ENCODE results near the gene TMEM222.

TMEM222 gene

GRCh38 chr1:27346991-27347624, 25.1 kb downstream of the TMEM222 start:
- no peak for TF ChIP-seq CTCF (IDR thresholded peaks at IDR 0.05; ENCODE audit: insufficient read depth, low read depth, low read length, missing control alignments)
- peak; percentile 61 for DNase-seq (ENCODE audit: low read depth)

GRCh38 chr1:27348861-27349783, 27.2 kb downstream of the TMEM222 start:
- TF ChIP-seq CTCF (IDR thresholded peaks at IDR 0.05; ENCODE audit: insufficient read depth, low read depth, low read length, missing control alignments), result no peak
- peak; percentile 88 for DNase-seq (ENCODE audit: low read depth)
- H3K4me3 ChIP-seq (ENCODE audit: low read length), result no peak overlapping the region

More at GRCh38 chr1:27346991-27347624, 25.1 kb downstream of the TMEM222 start:
- no peak overlapping the region for H3K4me3 ChIP-seq (ENCODE audit: low read length)

GRCh38 chr1:27349784-27350662, 28.1 kb downstream of the TMEM222 start:
- peak; percentile 54 for DNase-seq (ENCODE audit: low read depth)
- TF ChIP-seq CTCF (IDR thresholded peaks at IDR 0.05; ENCODE audit: insufficient read depth, low read depth, low read length, missing control alignments), result no peak
- H3K4me3 ChIP-seq (ENCODE audit: low read length), result no peak overlapping the region

- H3K4me3 ChIP-seq (ENCODE audit: low read length), result no peak overlapping the region
- TF ChIP-seq CTCF (IDR thresholded peaks at IDR 0.05; ENCODE audit: insufficient read depth, low read depth, low read length, missing control alignments), result no peak
Measured at GRCh38 chr1:27350663-27351540, 28.9 kb downstream of the TMEM222 start.

GRCh38 chr1:27351541-27352107, 29.7 kb downstream of the TMEM222 start:
- no peak for TF ChIP-seq CTCF (IDR thresholded peaks at IDR 0.05; ENCODE audit: insufficient read depth, low read depth, low read length, missing control alignments)
- no peak overlapping the region for H3K4me3 ChIP-seq (ENCODE audit: low read length)
- DNase-seq (ENCODE audit: low read depth), result no peak

More at GRCh38 chr1:27350663-27351540, 28.9 kb downstream of the TMEM222 start:
- DNase-seq (ENCODE audit: low read depth), result no peak

Data from epithelial cell of esophagus (primary cell).